ENCODE data around the gene SSNA1. TPM values are rescaled to one million over a fixed set of nuclear protein-coding genes. Genes with fewer than 3 reads are reported as not detected.
A peak's percentile ranks its signal among the peaks of the same experiment; 100 is the strongest.

Gene SSNA1
- total RNA-seq, 1 donor from 2014 or later = 52.7 TPM

DNA sequence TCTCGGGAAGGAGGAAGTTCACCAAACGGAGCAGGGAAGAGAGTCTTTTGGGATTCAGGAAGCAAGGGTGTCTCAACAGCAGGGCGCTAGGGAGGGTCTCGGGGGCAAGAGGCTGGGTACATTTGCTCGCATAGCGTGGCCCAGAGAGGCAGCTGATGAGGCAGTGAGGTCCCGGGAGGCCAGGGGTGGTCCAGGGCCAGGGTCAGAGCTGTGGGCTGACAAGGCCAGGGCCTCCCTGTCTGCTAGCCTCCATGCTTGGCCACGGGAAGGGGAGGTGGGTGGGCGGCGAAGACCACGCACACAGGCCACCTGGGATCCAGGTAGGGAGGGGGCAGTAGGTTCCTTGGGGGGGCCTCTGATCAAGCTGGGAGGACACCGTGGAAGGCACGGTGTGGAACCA is 23.1 kb downstream of the SSNA1 start:
- Mint-ChIP-seq H3K9me3 (ENCODE audit: unreplicated experiment) (no peaks in the 10 kb centered on the region), H3K4me1 (ENCODE audit: low read depth, unreplicated experiment) (peaks cover 4% of the 10 kb centered on the region), H3K36me3 (ENCODE audit: low read depth, unreplicated experiment) (peaks cover 10% of the 10 kb centered on the region), H3K27ac (ENCODE audit: unreplicated experiment) (no peak overlapping the region), H3K27me3 (ENCODE audit: low read depth, unreplicated experiment) (no peaks in the 10 kb centered on the region), H3K4me3 (ENCODE audit: unreplicated experiment) (no peak overlapping the region)
- Histone ChIP-seq H3K27me3 (ENCODE audit: insufficient read depth, low read length) (no peaks in the 10 kb centered on the region), H3K4me2 (ENCODE audit: low read length) (no peak overlapping the region), H2AFZ (ENCODE audit: low read depth, low read length) (no peak overlapping the region), H3K4me3 (ENCODE audit: insufficient read depth, low read depth, low read length) (no peak overlapping the region), H3K4me1 (ENCODE audit: insufficient read depth, low read length) (peaks cover 2% of the 10 kb centered on the region), H3K9me3 (ENCODE audit: insufficient read depth, low read depth, low read length) (no peaks in the 10 kb centered on the region), H3K79me2 (ENCODE audit: insufficient read depth, low read length) (peaks cover 12% of the 10 kb centered on the region), H3K36me3 (ENCODE audit: insufficient read depth, low read length) (no peaks in the 10 kb centered on the region), H3K27ac (ENCODE audit: low read depth, low read length) (no peak overlapping the region), H3K9ac (ENCODE audit: low read length) (no peak overlapping the region), H4K20me1 (ENCODE audit: insufficient read depth, low read length) (no peaks in the 10 kb centered on the region)
- DNase-seq (ENCODE audit: low read depth) = no peak
- TF ChIP-seq, protein P1, sequence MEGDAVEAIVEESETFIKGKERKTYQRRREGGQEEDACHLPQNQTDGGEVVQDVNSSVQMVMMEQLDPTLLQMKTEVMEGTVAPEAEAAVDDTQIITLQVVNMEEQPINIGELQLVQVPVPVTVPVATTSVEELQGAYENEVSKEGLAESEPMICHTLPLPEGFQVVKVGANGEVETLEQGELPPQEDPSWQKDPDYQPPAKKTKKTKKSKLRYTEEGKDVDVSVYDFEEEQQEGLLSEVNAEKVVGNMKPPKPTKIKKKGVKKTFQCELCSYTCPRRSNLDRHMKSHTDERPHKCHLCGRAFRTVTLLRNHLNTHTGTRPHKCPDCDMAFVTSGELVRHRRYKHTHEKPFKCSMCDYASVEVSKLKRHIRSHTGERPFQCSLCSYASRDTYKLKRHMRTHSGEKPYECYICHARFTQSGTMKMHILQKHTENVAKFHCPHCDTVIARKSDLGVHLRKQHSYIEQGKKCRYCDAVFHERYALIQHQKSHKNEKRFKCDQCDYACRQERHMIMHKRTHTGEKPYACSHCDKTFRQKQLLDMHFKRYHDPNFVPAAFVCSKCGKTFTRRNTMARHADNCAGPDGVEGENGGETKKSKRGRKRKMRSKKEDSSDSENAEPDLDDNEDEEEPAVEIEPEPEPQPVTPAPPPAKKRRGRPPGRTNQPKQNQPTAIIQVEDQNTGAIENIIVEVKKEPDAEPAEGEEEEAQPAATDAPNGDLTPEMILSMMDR (IDR thresholded peaks at IDR 0.05; ENCODE audit: insufficient read depth, low read depth, low read length) = no peak
- TF ChIP-seq EZH2 (IDR thresholded peaks at IDR 0.05; ENCODE audit: insufficient read depth, low read length) = no peak
- no peak for FAIRE-seq

DNA sequence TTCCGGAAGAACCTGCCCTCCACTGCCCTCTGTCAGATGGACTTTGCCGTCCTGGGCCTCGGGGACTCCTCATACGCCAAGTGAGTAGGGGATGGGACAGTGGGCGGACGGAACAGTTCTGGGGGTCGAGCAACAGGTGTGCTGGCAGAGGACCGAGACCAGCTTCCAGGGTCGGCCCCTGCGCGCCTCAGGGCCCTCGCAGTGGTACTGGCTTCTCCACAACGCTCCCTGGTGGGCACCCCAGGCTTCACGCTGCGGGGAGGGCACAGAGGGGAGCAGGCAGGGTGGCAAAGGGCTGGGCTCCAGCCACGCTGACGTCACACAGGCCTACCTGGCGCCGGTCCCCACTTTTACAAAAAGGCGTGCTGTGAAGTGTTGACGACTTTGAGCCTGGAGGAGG is 24.0 kb downstream of the SSNA1 start:
- H3K4me3 Mint-ChIP-seq (ENCODE audit: unreplicated experiment) = no peak overlapping the region
- H3K4me1 Mint-ChIP-seq (ENCODE audit: low read depth, unreplicated experiment) = peaks cover 1% of the 10 kb centered on the region
- Histone ChIP-seq H3K36me3 (ENCODE audit: insufficient read depth, low read length) (no peaks in the 10 kb centered on the region), H3K79me2 (ENCODE audit: insufficient read depth, low read length) (peaks cover 2% of the 10 kb centered on the region), H2AFZ (ENCODE audit: low read depth, low read length) (no peak overlapping the region), H3K27ac (ENCODE audit: low read depth, low read length) (no peak overlapping the region), H3K9me3 (ENCODE audit: insufficient read depth, low read depth, low read length) (no peaks in the 10 kb centered on the region), H3K4me1 (ENCODE audit: insufficient read depth, low read length) (no peaks in the 10 kb centered on the region), H3K4me3 (ENCODE audit: insufficient read depth, low read depth, low read length) (no peak overlapping the region), H3K4me2 (ENCODE audit: low read length) (no peak overlapping the region), H4K20me1 (ENCODE audit: insufficient read depth, low read length) (no peaks in the 10 kb centered on the region), H3K9ac (ENCODE audit: low read length) (no peak overlapping the region), H3K27me3 (ENCODE audit: insufficient read depth, low read length) (no peaks in the 10 kb centered on the region)
- peaks cover 7% of the 10 kb centered on the region for H3K36me3 Mint-ChIP-seq (ENCODE audit: low read depth, unreplicated experiment)
- no peaks in the 10 kb centered on the region for H3K9me3 Mint-ChIP-seq (ENCODE audit: unreplicated experiment)
- FAIRE-seq (no peak), DNase-seq (ENCODE audit: low read depth) (no peak)
- no peak overlapping the region for H3K27ac Mint-ChIP-seq (ENCODE audit: unreplicated experiment)
- no peaks in the 10 kb centered on the region for H3K27me3 Mint-ChIP-seq (ENCODE audit: low read depth, unreplicated experiment)
- TF ChIP-seq, protein P1 (IDR thresholded peaks at IDR 0.05; ENCODE audit: insufficient read depth, low read depth, low read length) = no peak
- no peak for TF ChIP-seq EZH2 (IDR thresholded peaks at IDR 0.05; ENCODE audit: insufficient read depth, low read length)

DNA sequence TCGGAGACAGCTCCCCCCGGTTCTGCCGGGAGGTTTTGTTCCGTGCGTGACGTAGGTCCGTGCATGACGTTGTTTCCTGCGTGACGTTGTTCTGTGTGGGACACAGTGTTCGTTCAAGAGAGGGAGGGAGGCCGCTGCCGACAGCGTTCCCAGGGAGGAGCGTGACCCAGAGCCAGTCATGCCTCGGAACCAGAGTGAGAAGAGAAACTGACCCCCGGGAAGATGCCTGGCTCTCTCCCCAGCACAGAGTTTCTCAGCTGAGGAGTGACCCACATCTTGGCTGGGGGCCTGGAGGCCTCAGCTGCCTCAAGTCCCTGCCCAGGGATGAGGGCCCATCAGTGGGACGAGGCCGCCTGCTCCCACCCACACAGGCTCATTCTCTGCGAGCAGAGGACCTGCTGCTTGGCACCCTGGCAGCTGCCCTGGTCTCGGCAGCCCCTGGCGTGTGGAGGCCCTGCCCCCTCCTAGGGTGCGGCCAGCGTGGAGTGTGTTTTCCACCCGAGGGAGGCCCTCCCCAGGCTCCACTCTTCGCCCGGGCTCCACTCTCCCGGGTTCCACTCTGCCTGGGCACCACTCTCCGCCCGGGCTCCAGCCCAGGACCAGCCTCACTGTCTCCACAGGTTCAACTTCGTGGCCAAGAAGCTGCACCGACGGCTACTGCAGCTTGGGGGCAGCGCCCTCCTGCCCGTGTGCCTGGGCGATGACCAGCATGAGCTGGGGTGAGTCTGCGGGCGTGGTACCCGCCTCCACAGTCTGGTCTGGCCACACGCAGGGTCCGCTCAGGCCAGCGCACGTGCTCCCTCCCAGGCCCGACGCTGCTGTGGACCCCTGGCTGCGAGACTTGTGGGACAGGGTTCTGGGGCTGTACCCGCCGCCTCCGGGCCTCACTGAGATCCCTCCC is 24.9 kb downstream of the SSNA1 start:
- Mint-ChIP-seq H3K4me1 (ENCODE audit: low read depth, unreplicated experiment) (peaks cover 1% of the 10 kb centered on the region), H3K27ac (ENCODE audit: unreplicated experiment) (no peak overlapping the region), H3K36me3 (ENCODE audit: low read depth, unreplicated experiment) (peaks cover 7% of the 10 kb centered on the region), H3K4me3 (ENCODE audit: unreplicated experiment) (peak overlapping the region; percentile 50), H3K27me3 (ENCODE audit: low read depth, unreplicated experiment) (no peaks in the 10 kb centered on the region), H3K9me3 (ENCODE audit: unreplicated experiment) (no peaks in the 10 kb centered on the region)
- Histone ChIP-seq H3K9ac (ENCODE audit: low read length) (no peak overlapping the region), H3K79me2 (ENCODE audit: insufficient read depth, low read length) (no peaks in the 10 kb centered on the region), H3K4me3 (ENCODE audit: insufficient read depth, low read depth, low read length) (no peak overlapping the region), H3K27ac (ENCODE audit: low read depth, low read length) (no peak overlapping the region), H3K4me1 (ENCODE audit: insufficient read depth, low read length) (peaks cover under 1% of the 10 kb centered on the region), H3K9me3 (ENCODE audit: insufficient read depth, low read depth, low read length) (no peaks in the 10 kb centered on the region), H3K4me2 (ENCODE audit: low read length) (no peak overlapping the region), H4K20me1 (ENCODE audit: insufficient read depth, low read length) (peaks cover under 1% of the 10 kb centered on the region), H2AFZ (ENCODE audit: low read depth, low read length) (no peak overlapping the region), H3K36me3 (ENCODE audit: insufficient read depth, low read length) (no peaks in the 10 kb centered on the region), H3K27me3 (ENCODE audit: insufficient read depth, low read length) (no peaks in the 10 kb centered on the region)
- FAIRE-seq = no peak
- no peak for DNase-seq (ENCODE audit: low read depth)
- no peak for TF ChIP-seq EZH2 (IDR thresholded peaks at IDR 0.05; ENCODE audit: insufficient read depth, low read length)
- TF ChIP-seq, protein P1 (IDR thresholded peaks at IDR 0.05; ENCODE audit: insufficient read depth, low read depth, low read length) = no peak
